ENCODE measurements around the gene NDUFAB1.

The NDUFAB1 gene

DNA sequence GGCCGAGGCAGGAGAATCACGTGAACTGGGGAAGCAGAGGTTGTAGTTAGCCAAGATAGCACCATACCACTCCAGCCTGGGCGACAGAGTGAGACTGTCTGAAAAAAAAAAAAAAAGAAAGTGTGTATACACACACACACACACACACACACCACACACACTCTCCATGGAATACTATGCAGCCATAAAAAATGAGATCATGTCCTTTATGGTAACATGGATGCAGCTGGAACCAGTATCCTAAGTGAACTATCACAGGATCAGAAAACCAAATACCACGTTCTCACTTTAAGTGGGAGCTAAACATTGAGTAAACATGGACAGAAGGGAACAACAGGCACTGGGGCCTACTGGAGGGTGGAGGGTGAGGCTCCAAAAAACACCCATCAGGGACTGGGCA is 16.7 kb downstream of the NDUFAB1 start:
- no peak for DNase-seq
- H3K4me1 ChIP-seq (ENCODE audit: control insufficient read depth in 1 of 2, insufficient read depth in 2 of 2, low read length in 2 of 2), result no peaks in the 10 kb centered on the region
- no peak overlapping the region for H3K14ac ChIP-seq (ENCODE audit: low read length)
- no peak overlapping the region for H2AK5ac ChIP-seq (ENCODE audit: low read length)
- peaks cover 16 to 36% of the 10 kb centered on the region in 2 experiments for H3K36me3 ChIP-seq (ENCODE audit: control insufficient read depth in 1 of 2, insufficient read depth in 2 of 2, low read length in 2 of 2)
- no peaks in the 10 kb centered on the region for H3K79me2 ChIP-seq (ENCODE audit: control insufficient read depth, insufficient read depth, low read length, poor library complexity)
- no CpG with 5 or more reads among the region's 4 CpGs for WGBS (ENCODE audit: extremely low coverage, insufficient coverage, insufficient read length)
- H3K9me3 ChIP-seq (ENCODE audit: insufficient read depth, low read depth, low read length), result no peaks in the 10 kb centered on the region
- H2AFZ ChIP-seq (ENCODE audit: insufficient read depth, low read length, poor library complexity), result no peak overlapping the region
- no peak overlapping the region for H4K91ac ChIP-seq (ENCODE audit: low read depth, low read length)
- H3K4me2 ChIP-seq (ENCODE audit: low read length), result no peak overlapping the region
- H2BK120ac ChIP-seq (ENCODE audit: insufficient read depth, low read length, poor library complexity), result no peak overlapping the region
- no peak overlapping the region for H2BK12ac ChIP-seq (ENCODE audit: low read length)
- no peak overlapping the region for H3K23ac ChIP-seq (ENCODE audit: low read length)
- no peak overlapping the region for H3K4ac ChIP-seq (ENCODE audit: low read depth, low read length)
- H3K9ac ChIP-seq (ENCODE audit: low read length), result no peak overlapping the region
- no peak overlapping the region for H4K8ac ChIP-seq (ENCODE audit: low read depth, low read length)
- no peaks in the 10 kb centered on the region for H3K27me3 ChIP-seq (ENCODE audit: insufficient read depth, low read length)
- H3K18ac ChIP-seq (ENCODE audit: low read length), result no peak overlapping the region
- no peak overlapping the region for H4K12ac ChIP-seq (ENCODE audit: low read depth, low read length)
- H2BK5ac ChIP-seq (ENCODE audit: low read depth, low read length, poor library complexity), result no peak overlapping the region
- no peak overlapping the region for H3K27ac ChIP-seq (ENCODE audit: low read depth, low read length)
- no peak overlapping the region for H3K4me3 ChIP-seq (ENCODE audit: low read depth, low read length)
- no peaks in the 10 kb centered on the region for H3K79me1 ChIP-seq (ENCODE audit: low read length)

DNA sequence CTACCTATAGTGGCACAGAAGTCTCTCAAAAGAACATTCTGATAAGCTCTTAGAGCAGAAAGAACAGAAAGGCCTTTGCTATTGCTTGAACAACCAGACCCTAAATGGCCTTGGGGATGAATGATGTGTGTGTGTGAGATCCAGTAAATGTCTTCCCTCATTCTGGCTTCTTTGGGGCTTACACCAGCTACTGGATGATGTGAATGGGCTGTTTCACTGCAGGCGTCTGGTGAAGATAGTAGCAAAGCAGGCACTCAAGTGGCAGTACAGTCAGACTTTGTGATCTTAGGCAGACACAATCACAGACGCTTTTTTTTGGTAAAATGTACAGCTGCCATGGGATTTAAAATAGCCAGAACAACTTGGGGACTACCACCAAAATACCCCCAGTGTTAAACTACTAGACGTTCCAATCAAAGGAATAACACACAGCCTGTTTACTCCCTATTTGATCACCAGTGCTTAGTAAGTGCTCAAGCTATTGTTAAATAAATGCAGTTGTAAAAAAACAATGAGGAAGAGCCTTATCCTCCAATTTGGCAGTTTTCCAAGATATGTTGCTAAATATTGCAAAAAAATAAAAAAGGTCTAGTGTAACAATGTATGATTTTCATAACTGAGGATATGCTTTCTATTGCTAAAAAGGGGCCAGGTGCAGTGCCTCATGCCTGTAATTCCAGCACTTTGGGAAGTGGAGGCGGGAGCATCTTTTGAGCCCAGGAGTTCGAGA is 17.9 kb downstream of the NDUFAB1 start:
- H3K79me1 ChIP-seq (ENCODE audit: low read length), result no peaks in the 10 kb centered on the region
- H3K27me3 ChIP-seq (ENCODE audit: insufficient read depth, low read length), result no peaks in the 10 kb centered on the region
- no peak overlapping the region for H3K27ac ChIP-seq (ENCODE audit: low read depth, low read length)
- peaks cover 23 to 41% of the 10 kb centered on the region in 2 experiments for H3K36me3 ChIP-seq (ENCODE audit: control insufficient read depth in 1 of 2, insufficient read depth in 2 of 2, low read length in 2 of 2)
- no peak overlapping the region for H2BK120ac ChIP-seq (ENCODE audit: insufficient read depth, low read length, poor library complexity)
- no peak overlapping the region for H3K14ac ChIP-seq (ENCODE audit: low read length)
- no peaks in the 10 kb centered on the region for H3K4me1 ChIP-seq (ENCODE audit: control insufficient read depth in 1 of 2, insufficient read depth in 2 of 2, low read length in 2 of 2)
- no peak overlapping the region for H3K4ac ChIP-seq (ENCODE audit: low read depth, low read length)
- no peak overlapping the region for H2AK5ac ChIP-seq (ENCODE audit: low read length)
- no peak overlapping the region for H3K23ac ChIP-seq (ENCODE audit: low read length)
- DNase-seq, result no peak
- no peak overlapping the region for H4K12ac ChIP-seq (ENCODE audit: low read depth, low read length)
- H3K4me3 ChIP-seq (ENCODE audit: low read depth, low read length), result no peak overlapping the region
- H2AFZ ChIP-seq (ENCODE audit: insufficient read depth, low read length, poor library complexity), result no peak overlapping the region
- H3K4me2 ChIP-seq (ENCODE audit: low read length), result no peak overlapping the region
- no peak overlapping the region for H2BK5ac ChIP-seq (ENCODE audit: low read depth, low read length, poor library complexity)
- no peaks in the 10 kb centered on the region for H3K9me3 ChIP-seq (ENCODE audit: insufficient read depth, low read depth, low read length)
- H2BK12ac ChIP-seq (ENCODE audit: low read length), result no peak overlapping the region
- whole genome bisulfite sequencing (ENCODE audit: extremely low coverage, insufficient coverage, insufficient read length), result no CpG with 5 or more reads among the region's 5 CpGs
- H4K91ac ChIP-seq (ENCODE audit: low read depth, low read length), result no peak overlapping the region
- H4K8ac ChIP-seq (ENCODE audit: low read depth, low read length), result no peak overlapping the region
- no peaks in the 10 kb centered on the region for H3K79me2 ChIP-seq (ENCODE audit: control insufficient read depth, insufficient read depth, low read length, poor library complexity)
- H3K18ac ChIP-seq (ENCODE audit: low read length), result no peak overlapping the region
- H3K9ac ChIP-seq (ENCODE audit: low read length), result no peak overlapping the region

DNA sequence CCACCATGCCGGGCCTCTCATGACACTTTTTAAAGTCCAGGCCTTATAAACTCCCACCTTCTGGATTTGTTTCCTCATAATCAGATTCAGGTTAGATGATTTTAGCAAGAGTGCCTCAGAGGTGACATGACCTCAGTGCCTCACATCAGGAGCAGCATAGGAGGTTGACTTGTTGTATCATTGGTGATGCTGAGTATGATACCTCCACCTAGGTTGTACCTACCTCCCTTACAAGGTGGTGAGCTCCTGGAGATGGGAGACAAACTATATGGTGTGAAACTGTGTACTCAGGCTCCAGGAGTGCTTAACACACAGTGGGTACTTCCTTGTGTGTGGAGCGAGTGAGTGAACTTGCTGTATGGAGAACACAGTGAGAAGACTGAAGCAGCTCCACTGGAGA is 18.6 kb downstream of the NDUFAB1 start:
- H4K12ac ChIP-seq (ENCODE audit: low read depth, low read length), result no peak overlapping the region
- no peak overlapping the region for H3K4me2 ChIP-seq (ENCODE audit: low read length)
- no peak for DNase-seq
- H3K4me1 ChIP-seq (ENCODE audit: control insufficient read depth in 1 of 2, insufficient read depth in 2 of 2, low read length in 2 of 2), result no peaks in the 10 kb centered on the region
- no peak overlapping the region for H3K9ac ChIP-seq (ENCODE audit: low read length)
- no peak overlapping the region for H3K14ac ChIP-seq (ENCODE audit: low read length)
- peaks cover 29 to 47% of the 10 kb centered on the region in 2 experiments for H3K36me3 ChIP-seq (ENCODE audit: control insufficient read depth in 1 of 2, insufficient read depth in 2 of 2, low read length in 2 of 2)
- H3K9me3 ChIP-seq (ENCODE audit: insufficient read depth, low read depth, low read length), result no peaks in the 10 kb centered on the region
- no peak overlapping the region for H4K91ac ChIP-seq (ENCODE audit: low read depth, low read length)
- H3K27ac ChIP-seq (ENCODE audit: low read depth, low read length), result no peak overlapping the region
- no peak overlapping the region for H4K8ac ChIP-seq (ENCODE audit: low read depth, low read length)
- H2AK5ac ChIP-seq (ENCODE audit: low read length), result no peak overlapping the region
- no peak overlapping the region for H2BK5ac ChIP-seq (ENCODE audit: low read depth, low read length, poor library complexity)
- H3K27me3 ChIP-seq (ENCODE audit: insufficient read depth, low read length), result no peaks in the 10 kb centered on the region
- no peaks in the 10 kb centered on the region for H3K79me2 ChIP-seq (ENCODE audit: control insufficient read depth, insufficient read depth, low read length, poor library complexity)
- no peak overlapping the region for H3K4ac ChIP-seq (ENCODE audit: low read depth, low read length)
- no peak overlapping the region for H3K4me3 ChIP-seq (ENCODE audit: low read depth, low read length)
- H2AFZ ChIP-seq (ENCODE audit: insufficient read depth, low read length, poor library complexity), result no peak overlapping the region
- H2BK12ac ChIP-seq (ENCODE audit: low read length), result no peak overlapping the region
- no peak overlapping the region for H3K23ac ChIP-seq (ENCODE audit: low read length)
- H3K79me1 ChIP-seq (ENCODE audit: low read length), result no peaks in the 10 kb centered on the region
- H2BK120ac ChIP-seq (ENCODE audit: insufficient read depth, low read length, poor library complexity), result no peak overlapping the region
- WGBS (ENCODE audit: extremely low coverage, insufficient coverage, insufficient read length), result no CpG with 5 or more reads among the region's 2 CpGs
- H3K18ac ChIP-seq (ENCODE audit: low read length), result no peak overlapping the region

DNA sequence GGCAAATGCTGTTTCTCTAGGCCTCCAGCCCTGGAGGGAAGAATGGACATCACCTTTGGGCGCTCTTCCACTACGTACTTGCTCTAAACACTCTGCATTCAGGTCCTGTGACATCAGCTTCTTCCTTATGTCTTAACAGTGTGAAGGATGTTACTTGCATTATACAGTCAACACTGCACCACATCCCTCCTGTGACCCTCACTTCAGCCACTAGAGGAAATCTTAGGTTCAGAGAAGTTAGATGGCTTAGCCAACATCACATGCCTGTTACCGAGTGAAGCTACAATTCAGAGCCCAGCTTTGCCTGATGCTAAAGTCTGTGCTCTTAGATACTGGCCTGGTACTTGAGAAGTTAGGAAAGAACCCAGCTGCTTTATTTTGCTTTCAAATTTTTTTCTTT is 20.3 kb downstream of the NDUFAB1 start:
- DNase-seq, result no peak
- Histone ChIP-seq H3K79me1 (ENCODE audit: low read length) (no peaks in the 10 kb centered on the region), H3K9me3 (ENCODE audit: insufficient read depth, low read depth, low read length) (no peaks in the 10 kb centered on the region), H2AK5ac (ENCODE audit: low read length) (no peak overlapping the region), H2BK5ac (ENCODE audit: low read depth, low read length, poor library complexity) (no peak overlapping the region), H3K79me2 (ENCODE audit: control insufficient read depth, insufficient read depth, low read length, poor library complexity) (no peaks in the 10 kb centered on the region), H3K9ac (ENCODE audit: low read length) (no peak overlapping the region), H4K91ac (ENCODE audit: low read depth, low read length) (no peak overlapping the region), H3K27ac (ENCODE audit: low read depth, low read length) (no peak overlapping the region), H3K14ac (ENCODE audit: low read length) (no peak overlapping the region), H4K12ac (ENCODE audit: low read depth, low read length) (no peak overlapping the region), H3K4me3 (ENCODE audit: low read depth, low read length) (no peak overlapping the region), H3K4me2 (ENCODE audit: low read length) (no peak overlapping the region), H3K23ac (ENCODE audit: low read length) (no peak overlapping the region), H2BK120ac (ENCODE audit: insufficient read depth, low read length, poor library complexity) (no peak overlapping the region), H3K36me3 (ENCODE audit: control insufficient read depth in 1 of 2, insufficient read depth in 2 of 2, low read length in 2 of 2) (peaks cover 34 to 56% of the 10 kb centered on the region in 2 experiments), H3K27me3 (ENCODE audit: insufficient read depth, low read length) (no peaks in the 10 kb centered on the region), H2AFZ (ENCODE audit: insufficient read depth, low read length, poor library complexity) (no peak overlapping the region), H3K4ac (ENCODE audit: low read depth, low read length) (no peak overlapping the region), H4K8ac (ENCODE audit: low read depth, low read length) (no peak overlapping the region), H2BK12ac (ENCODE audit: low read length) (no peak overlapping the region), H3K18ac (ENCODE audit: low read length) (no peak overlapping the region), H3K4me1 (ENCODE audit: control insufficient read depth in 1 of 2, insufficient read depth in 2 of 2, low read length in 2 of 2) (no peaks in the 10 kb centered on the region)
- no CpG with 5 or more reads among the region's 3 CpGs for WGBS (ENCODE audit: extremely low coverage, insufficient coverage, insufficient read length)

Data from trophoblast cell (in vitro differentiated cells and primary cell).